Heart left ventricle (tissue), 13 donors: ENCODE measurements around the gene CFAP299.

Experiments used
- POLR2A ChIP-seq, 2 donors: fragments of 450-650 bp; IDR thresholded peaks; one replicate each; pipeline ENCODE4 v1.6.1; 2017; ENCODE audit warnings: antibody characterized with exemption in 2 of 2, mild to moderate bottlenecking in 2 of 2, moderate library complexity in 2 of 2
- TF ChIP-seq, protein P1 (sequence below), 12 donors: fragments of 200-600 bp; sonication (generic) in 4 of 12; IDR thresholded peaks; one replicate each; pipeline versions ENCODE4 v1.5.0 to v1.8.0; 2018 to 2022; ENCODE audit warnings: antibody characterized with exemption in 12 of 12, mild to moderate bottlenecking in 5 of 12
- donor health status: ischemic (EF 13 %, LVEDD 7.1; RV severe dilation, severe dysfunction).
- donor health status: DM: no; HTN: yes; CAD: no.
- donor health status: DM: no; HTN: no; CAD: no.
- donor health status: ischemic (EF 25% LVEDD 6.9; RV normal size, moderate dysfunction).
- donor health status: ischemic (EF 25% LVEDD 5.7; RV mildly dilated, moderate dysfunction).
- donor health status: ischemic (EF 35%, LVEDD 5.7; RV mildly dilated, moderate dysfunction).
- donor health status: nonischemic (EF 11% LVEDD 7.7; RV severe dilation, severe dysfunction).
- donor health status: DM: yes; HTN: yes; CAD: no.
- donor health status: PGD.
- donor health status: ischemic (EF 29% LVEDD 5.4; RV normal size, mild dysfunction).
- donor health status: nonischemic (EF 23%, LVEDD 6.1; RV moderate dilation, normal function).

DNA sequence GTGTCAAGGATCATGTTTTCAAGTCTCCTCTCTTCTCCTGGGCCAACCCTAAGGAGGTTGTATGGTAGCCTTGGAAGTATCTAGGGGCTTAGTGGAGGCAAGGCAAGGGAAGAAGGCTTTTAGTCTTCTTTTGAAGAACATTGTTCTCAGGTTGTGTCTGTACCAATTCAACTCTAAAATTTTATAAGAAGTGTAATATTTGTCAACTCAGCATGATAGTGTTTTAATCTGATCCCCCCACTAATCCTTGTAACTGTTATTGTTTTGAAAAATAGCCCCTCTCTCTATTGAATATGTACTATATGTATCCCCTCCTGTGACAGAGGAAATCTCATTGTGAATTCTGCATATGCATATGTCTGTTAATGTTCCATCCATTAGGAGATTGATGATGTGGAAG, 345.4 kb downstream of the CFAP299 start:
- TF ChIP-seq, protein P1, sequence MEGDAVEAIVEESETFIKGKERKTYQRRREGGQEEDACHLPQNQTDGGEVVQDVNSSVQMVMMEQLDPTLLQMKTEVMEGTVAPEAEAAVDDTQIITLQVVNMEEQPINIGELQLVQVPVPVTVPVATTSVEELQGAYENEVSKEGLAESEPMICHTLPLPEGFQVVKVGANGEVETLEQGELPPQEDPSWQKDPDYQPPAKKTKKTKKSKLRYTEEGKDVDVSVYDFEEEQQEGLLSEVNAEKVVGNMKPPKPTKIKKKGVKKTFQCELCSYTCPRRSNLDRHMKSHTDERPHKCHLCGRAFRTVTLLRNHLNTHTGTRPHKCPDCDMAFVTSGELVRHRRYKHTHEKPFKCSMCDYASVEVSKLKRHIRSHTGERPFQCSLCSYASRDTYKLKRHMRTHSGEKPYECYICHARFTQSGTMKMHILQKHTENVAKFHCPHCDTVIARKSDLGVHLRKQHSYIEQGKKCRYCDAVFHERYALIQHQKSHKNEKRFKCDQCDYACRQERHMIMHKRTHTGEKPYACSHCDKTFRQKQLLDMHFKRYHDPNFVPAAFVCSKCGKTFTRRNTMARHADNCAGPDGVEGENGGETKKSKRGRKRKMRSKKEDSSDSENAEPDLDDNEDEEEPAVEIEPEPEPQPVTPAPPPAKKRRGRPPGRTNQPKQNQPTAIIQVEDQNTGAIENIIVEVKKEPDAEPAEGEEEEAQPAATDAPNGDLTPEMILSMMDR (IDR thresholded peaks at IDR 0.05) = no peak
- TF ChIP-seq POLR2A (IDR thresholded peaks at IDR 0.05) = no peak
